ENCODE measurements around the gene ERO1A. TPM values are rescaled to one million over a fixed set of nuclear protein-coding genes. Genes with fewer than 3 reads are reported as not detected.
A peak's percentile ranks its signal among the peaks of the same experiment; 100 is the strongest.

ERO1A gene
- total RNA-seq, 1 experiment from 2014 or later: 43.4 TPM

DNA sequence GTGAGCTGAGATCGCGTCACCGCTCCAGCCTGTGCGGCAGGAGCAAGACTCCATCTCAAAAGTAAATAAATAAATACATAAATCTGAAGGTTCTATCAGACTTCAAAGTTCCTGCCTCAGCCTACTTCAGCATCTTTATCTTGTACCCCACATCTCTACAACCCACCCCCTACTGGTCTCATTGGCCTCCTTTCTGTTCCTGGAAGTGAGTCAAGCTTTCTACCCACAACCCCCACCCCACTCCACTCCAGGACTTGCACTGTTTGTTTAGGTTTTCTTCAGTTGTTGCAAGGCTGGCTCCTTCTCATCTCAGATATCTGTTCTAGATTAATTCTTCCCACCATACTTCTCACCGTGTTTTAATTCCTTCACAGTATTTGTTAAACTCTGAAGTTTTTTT is 10.9 kb upstream of the ERO1A start:
- Histone ChIP-seq H3K36me3 (peaks cover 30% of the 10 kb centered on the region), H3K9me3 (no peaks in the 10 kb centered on the region), H3K27me3 (no peaks in the 10 kb centered on the region), H3K4me3 (peak overlapping the region; percentile 93)
- no peak for DNase-seq

DNA sequence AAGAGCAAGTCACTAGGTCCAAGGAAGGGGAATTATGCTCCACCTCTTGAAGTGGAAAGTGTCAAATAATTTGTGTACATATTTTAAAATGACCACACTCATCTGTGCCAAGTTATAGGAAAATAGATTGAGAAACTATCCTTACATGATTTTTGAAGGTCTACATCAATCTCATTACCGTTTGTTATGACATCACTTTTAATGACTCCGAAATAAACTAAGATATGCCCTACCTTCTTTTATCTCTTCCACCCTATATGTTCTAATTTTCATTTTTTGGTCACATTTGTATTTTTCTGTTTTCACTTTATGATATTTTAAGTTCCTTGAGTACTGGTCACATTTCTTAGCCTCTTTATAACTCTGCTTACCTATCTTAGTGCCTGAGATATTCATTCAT is 8.3 kb upstream of the ERO1A start:
- H3K27me3 ChIP-seq: no peaks in the 10 kb centered on the region
- H3K9me3 ChIP-seq: no peaks in the 10 kb centered on the region
- DNase-seq: no peak
- peaks cover 5% of the 10 kb centered on the region for H3K36me3 ChIP-seq
- H3K4me3 ChIP-seq: no peak overlapping the region

DNA sequence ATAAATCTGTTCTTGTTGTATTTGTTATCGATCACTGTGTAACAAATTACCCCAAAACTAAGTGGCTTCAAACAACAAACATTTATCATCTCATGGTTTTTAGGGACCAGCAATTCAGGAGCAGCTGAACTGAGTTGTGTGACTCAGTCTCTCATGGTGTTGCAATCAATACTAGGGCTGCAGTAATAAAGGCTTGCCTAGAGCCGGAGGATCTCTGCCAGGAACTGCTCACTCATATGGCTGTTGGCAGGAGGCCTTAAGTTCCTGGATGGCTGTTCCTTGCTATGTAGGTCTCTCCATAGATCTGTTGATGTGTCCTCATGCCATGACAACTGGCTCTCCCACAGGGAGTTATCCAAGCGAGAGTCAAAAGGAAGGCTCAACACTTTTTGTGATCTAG is 7.9 kb upstream of the ERO1A start:
- Histone ChIP-seq H3K9me3 (no peaks in the 10 kb centered on the region), H3K27me3 (no peaks in the 10 kb centered on the region), H3K4me3 (no peak overlapping the region), H3K36me3 (peaks cover 1% of the 10 kb centered on the region; the same call in 1 of the 2 replicates)
- peak; percentile 89 for DNase-seq

DNA sequence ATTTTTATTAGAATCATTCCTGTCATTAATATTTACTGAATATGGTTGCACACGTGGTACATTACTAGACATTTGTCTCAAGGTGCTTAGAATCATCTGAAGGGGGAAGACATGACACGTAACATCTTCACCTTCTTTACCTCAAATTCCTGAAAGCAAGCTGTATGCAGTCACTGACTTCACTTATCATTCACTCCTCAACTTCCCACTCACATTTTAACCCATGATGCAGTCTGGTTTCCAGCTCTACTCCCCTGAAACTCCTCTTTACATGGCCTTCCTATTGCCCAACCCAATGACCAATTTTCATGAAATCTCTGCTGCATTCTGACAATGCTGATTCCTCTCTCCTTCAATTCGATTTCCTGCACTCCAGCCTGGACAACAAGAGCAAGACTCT is 5.9 kb upstream of the ERO1A start:
- no peaks in the 10 kb centered on the region for H3K36me3 ChIP-seq
- no peak for DNase-seq
- H3K9me3 ChIP-seq: no peaks in the 10 kb centered on the region
- no peak overlapping the region for H3K4me3 ChIP-seq
- H3K27me3 ChIP-seq: no peaks in the 10 kb centered on the region

DNA sequence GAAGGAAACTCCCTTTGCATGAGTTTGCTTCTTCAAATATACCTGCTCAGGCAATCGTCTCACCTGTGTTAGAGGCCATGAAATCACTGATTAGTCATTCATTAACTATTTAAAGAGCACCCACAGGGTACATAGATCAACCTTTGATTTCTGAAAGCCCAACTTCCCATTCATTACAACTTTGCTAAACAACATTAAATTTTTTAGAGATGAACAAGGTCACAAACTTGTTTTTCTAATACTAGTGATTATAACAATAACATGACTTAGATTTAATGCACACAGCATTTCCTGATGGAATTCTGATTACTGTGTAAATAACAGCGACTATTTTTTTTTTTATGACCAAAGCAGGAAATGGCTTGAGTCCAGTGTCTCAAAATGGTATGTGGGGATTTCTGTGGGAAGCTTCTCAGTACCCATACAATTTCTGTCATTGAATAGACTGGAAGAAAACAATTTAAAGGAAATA is 5.4 kb upstream of the ERO1A start:
- no peaks in the 10 kb centered on the region for H3K27me3 ChIP-seq
- DNase-seq: no peak
- H3K4me3 ChIP-seq: no peak overlapping the region
- H3K36me3 ChIP-seq: no peaks in the 10 kb centered on the region
- no peaks in the 10 kb centered on the region for H3K9me3 ChIP-seq

DNA sequence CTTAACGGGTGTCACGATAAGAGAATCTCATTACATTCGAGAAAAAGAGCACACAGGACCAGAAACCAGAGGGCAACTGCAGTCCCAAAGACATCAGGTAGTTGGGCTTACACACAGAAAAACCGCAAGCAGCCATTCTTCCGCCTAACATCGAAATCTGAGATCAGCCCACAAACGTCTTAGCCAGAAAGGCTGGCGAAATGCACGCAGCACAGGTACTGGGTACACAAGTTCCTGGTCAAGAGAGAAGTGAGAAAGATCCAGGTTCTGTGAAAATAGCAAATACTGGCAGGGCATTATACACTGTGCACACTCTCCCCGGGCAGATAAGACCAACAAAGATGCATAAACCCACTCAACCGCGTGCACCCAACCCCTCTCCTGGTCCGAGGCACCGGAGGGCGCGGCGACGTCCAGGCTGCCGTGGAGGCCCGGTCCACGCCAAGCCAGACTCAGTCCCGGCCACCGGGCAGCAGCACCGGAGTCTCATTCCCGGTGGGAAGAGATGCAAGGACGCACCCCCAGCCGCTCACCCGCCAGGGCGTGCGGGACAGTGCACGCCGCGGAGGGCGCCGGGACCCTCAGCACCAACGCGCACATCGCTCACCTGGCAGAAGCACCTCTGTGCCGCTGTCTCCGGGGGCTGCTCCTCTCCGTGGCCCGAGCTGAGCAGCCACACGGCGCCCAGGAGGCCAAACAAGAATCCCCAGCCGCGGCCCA is 437 bp downstream of the ERO1A start:
- no peaks in the 10 kb centered on the region for H3K27me3 ChIP-seq
- no peaks in the 10 kb centered on the region for H3K36me3 ChIP-seq
- peak; percentile 28 for DNase-seq
- peak overlapping the region; percentile 79 for H3K4me3 ChIP-seq
- H3K9me3 ChIP-seq: no peaks in the 10 kb centered on the region

DNA sequence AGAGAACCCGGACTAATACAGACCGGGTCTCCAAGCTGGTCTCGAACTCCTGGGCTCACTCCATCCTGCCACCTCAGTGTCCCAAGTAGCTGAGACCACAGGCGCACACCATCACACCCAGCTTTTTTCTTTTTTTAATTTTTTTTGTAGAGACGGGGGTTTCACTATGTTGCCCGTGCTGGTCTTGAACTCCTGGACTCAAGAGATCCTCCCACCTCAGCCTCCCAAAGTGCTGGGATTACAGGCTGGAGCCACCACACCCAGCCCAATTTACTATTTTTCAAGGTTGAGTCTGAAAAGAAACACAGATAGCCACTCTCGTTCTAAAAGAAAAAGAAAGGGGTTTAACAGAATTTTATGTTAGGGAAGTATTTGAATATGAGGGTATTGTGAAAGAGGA is 1.8 kb downstream of the ERO1A start:
- Histone ChIP-seq H3K9me3 (no peaks in the 10 kb centered on the region), H3K4me3 (no peak overlapping the region), H3K36me3 (no peaks in the 10 kb centered on the region), H3K27me3 (no peaks in the 10 kb centered on the region)
- no peak for DNase-seq

DNA sequence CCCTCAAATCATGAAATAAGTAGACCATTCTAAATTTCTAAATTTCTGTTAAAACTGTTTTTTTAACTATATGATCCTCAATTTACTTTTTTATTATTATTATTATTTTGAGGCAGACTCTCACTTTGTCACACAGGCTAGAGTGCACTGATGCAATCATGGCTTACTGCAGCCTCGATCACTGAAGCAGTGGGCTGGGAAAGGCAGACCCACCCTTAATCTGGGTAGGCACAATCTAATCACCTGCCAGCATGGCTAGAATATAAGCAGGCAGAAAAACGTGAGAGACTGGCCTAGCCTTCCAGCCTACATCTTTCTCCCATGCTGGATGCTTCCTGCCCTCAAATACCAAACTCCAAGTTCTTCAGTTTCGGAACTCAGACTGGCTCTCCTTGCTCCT is 2.3 kb downstream of the ERO1A start:
- Histone ChIP-seq H3K9me3 (no peaks in the 10 kb centered on the region), H3K4me3 (no peak overlapping the region), H3K36me3 (no peaks in the 10 kb centered on the region), H3K27me3 (no peaks in the 10 kb centered on the region)
- DNase-seq: no peak

DNA sequence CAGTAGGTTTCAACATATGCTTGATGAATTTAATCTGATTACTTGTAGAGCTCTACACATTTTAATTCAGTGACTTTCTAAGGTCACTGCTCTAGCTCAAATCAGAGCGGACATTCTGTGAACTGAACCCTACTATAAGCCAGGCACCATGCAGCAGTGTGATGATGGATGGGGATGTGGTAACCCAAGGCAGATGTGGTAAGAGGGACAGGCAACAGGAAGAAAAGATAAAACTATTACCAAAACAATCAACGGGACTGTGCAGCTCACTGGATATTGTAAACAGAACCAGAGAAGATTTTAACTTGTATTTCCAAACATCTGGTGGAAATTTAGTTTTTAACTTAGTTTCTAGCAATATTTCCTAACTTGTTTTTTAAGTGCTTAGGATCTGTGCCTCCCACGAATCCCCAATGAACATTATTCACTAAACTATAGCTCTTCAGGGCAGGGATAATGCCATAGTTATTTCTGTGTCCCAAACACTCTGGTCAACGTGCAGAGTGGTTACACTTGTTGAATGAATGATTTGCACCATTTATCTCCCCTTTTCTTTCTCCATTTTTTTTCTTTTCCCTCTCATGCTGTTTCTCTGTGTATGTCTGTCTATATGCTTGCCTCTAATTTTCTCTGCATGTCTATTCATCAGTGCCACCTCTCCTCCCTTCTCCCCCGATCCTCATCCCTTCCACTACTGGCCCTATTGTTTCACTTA is 3.0 kb downstream of the ERO1A start:
- H3K27me3 ChIP-seq: no peaks in the 10 kb centered on the region
- DNase-seq: no peak
- no peaks in the 10 kb centered on the region for H3K9me3 ChIP-seq
- no peaks in the 10 kb centered on the region for H3K36me3 ChIP-seq
- H3K4me3 ChIP-seq: no peak overlapping the region

DNA sequence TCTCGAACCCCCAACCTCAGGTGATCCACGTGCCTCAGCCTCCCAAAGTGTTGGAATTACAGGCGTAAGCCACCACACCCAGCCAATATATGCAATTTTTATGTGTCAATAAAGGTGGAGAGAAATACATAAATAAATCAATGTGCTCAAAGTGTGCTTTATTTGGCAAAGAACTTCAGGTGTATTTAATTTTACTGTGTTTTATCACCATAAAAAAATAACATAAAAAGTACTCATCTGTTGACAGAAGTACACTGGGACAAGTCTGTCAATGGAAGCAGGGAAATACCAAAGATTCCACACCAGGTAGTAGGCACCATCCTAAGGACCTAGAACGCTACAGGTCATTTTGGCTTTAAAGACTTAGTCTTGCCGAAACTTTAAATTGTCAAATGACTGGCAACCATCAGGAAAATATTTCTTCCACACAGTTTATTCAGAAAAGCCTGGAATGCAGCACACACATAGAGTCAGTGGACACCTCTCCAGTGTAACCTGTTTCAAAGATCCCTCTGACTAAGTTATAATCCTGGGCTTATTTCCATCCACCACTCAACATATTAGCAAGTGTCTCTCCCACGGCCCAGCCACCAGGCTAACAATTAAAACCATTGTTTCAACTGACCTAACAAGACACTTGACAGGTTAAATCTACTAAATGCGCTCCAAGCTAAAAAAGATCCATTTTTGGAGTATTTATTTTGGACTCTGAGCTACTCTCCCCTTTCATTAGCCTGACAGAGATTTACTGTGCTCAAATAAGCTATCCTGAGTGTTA is 4.2 kb downstream of the ERO1A start:
- no peak for DNase-seq
- Histone ChIP-seq H3K36me3 (no peaks in the 10 kb centered on the region), H3K27me3 (no peaks in the 10 kb centered on the region), H3K9me3 (no peaks in the 10 kb centered on the region), H3K4me3 (no peak overlapping the region)

DNA sequence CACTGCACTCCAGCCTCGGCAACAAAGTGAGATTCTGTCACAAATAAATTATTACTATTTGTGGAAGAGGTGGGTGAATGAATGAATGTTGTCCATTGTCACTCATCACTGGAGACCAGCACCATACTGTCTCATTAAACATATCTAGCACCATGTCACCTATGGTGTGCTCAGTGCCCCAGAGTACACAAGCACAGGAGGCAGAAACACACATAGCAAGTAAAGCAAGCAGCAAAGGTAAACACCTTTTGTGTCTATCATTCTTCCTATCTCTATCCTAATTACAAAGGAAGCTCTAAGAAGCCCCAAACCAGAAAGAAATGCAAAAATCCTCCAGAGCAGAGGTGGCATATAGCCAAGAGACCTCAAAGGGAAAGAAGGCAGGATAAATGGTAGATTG is 9.2 kb downstream of the ERO1A start:
- Histone ChIP-seq H3K9me3 (no peaks in the 10 kb centered on the region), H3K4me3 (no peak overlapping the region), H3K36me3 (no peaks in the 10 kb centered on the region; the same call in 1 of the 2 replicates), H3K27me3 (no peaks in the 10 kb centered on the region)
- DNase-seq: no peak

DNA sequence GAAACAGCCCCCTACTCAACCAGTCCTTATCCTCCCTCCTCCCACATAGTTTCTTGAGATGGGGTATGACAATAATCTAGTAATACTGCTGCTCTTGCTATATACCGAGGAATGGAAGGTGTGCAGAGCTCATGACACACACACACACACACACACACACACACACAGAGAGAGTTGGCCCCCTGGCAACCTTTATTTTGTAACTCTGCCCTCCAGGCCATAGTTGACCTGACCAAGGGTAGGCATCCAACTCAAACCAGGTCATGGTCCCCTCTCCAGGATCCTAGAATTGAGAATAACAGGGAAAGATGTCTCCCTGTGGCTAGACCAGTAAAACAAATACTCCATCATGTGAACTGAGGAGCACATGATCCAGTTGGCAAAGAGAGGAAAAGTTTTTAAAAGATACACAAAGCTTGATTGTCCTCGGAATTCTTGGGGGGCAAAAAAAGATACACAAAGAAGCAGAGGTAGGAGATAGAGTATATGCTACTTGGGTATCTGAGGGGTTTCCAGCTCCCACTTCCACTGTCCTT is 11.3 kb downstream of the ERO1A start:
- H3K27me3 ChIP-seq: no peaks in the 10 kb centered on the region
- H3K4me3 ChIP-seq: no peak overlapping the region
- no peak for DNase-seq
- H3K9me3 ChIP-seq: no peaks in the 10 kb centered on the region
- H3K36me3 ChIP-seq: peaks cover 8% of the 10 kb centered on the region

DNA sequence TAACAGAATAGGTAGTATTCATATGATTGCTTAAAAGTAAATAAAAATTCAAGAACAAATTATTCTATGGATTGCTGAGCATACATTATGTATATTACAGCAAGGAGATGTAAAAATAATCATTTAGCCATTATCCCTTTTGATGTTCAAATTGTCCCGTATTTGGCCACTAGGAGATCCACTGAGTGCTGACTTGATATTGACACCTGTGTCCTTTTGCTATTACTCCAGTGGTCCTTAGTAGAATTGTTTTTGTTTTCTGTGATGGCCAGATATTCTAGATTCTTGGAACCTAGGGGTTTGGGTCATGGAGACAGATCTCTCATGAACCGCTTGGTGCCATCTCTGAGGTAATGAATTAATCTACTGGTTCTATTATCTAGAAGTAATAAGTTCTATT is 16.8 kb downstream of the ERO1A start:
- H3K4me3 ChIP-seq: no peak overlapping the region
- H3K27me3 ChIP-seq: no peaks in the 10 kb centered on the region
- H3K36me3 ChIP-seq: peaks cover 13% of the 10 kb centered on the region
- no peak for DNase-seq
- H3K9me3 ChIP-seq: no peaks in the 10 kb centered on the region

DNA sequence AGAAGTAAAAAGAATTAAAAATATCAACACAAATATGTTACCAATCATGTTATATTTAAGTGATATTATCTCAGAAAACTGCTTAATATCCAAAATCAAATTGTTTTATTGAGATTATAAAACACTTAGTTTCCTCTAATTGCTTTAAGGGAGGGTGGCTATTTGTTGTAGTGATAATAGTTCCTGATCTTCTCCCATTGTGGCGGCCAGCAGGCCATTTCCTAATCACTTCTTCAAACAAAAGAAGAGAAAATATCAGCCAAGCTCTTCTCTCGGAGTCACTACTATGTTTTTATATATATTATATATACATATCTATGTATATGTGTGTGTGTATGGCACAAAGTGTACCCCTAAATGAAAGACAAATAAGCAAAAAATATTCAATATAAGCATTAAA is 31.5 kb downstream of the ERO1A start:
- peaks cover 2% of the 10 kb centered on the region for H3K36me3 ChIP-seq
- DNase-seq: no peak
- H3K27me3 ChIP-seq: no peaks in the 10 kb centered on the region
- no peak overlapping the region for H3K4me3 ChIP-seq
- no peaks in the 10 kb centered on the region for H3K9me3 ChIP-seq

DNA sequence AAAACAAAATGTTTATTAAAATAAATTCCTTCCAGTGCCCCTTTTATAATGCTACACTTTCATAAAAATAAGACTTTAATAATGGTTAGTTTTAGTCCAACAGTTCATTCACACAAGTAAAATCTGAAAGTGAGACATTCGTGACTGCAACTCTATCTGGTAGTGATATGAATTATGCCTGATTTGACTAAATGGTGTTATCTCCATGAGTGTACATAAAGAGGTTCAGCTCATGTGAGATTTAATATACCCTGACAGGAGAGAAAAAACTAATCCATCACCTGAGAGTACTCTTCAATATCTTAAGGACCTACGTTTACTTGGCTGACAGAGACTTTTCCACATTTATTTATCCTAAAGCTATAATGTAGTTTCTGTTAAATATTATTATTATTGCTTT is 34.0 kb downstream of the ERO1A start:
- Histone ChIP-seq H3K36me3 (peaks cover 2% of the 10 kb centered on the region), H3K9me3 (no peaks in the 10 kb centered on the region), H3K4me3 (no peak overlapping the region), H3K27me3 (no peaks in the 10 kb centered on the region)
- DNase-seq: no peak

DNA sequence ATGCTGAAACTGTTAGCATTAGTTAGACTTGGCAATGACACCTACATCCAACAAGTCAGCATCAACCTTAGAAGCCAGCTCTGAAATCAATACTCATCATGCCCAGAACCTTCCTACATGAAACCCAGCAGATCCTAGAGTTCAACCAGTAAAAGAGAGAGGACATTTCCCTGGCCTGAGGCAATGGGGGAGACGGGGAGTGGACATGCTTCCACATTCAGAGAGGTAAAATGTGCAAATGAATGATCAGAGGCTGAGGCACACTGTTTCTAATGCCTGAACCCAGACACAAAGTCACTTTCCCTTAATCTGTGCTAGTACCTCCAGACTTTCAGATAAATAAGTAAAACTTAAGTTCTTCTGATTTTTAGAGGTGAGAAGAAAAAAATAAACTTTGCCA is 34.5 kb downstream of the ERO1A start:
- no peak for DNase-seq
- Histone ChIP-seq H3K27me3 (no peaks in the 10 kb centered on the region), H3K4me3 (no peak overlapping the region), H3K9me3 (no peaks in the 10 kb centered on the region), H3K36me3 (no peaks in the 10 kb centered on the region; the same call in none of the 2 replicates)

DNA sequence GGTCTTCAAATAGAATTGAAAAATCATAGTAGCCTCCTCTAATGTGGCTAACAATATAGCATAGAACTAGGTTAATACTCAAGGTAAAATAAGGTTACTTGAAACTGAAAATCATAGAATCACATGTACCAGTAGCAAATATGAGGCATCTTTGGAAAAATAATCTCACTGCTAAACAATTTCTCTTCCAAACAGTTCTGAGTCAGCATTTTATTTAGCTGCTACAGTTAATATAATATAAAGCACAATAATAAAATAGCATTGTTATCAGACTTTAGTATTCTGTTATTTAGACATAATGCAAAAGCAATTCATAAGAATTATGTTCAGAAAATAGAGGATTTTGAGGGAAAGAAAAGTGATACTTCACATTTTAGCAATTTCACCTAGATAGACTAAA is 35.0 kb downstream of the ERO1A start:
- no peaks in the 10 kb centered on the region for H3K27me3 ChIP-seq
- H3K9me3 ChIP-seq: no peaks in the 10 kb centered on the region
- peaks cover 2% of the 10 kb centered on the region for H3K36me3 ChIP-seq
- no peak for DNase-seq
- no peak overlapping the region for H3K4me3 ChIP-seq
